MCF 10A (cell line): ENCODE data around the gene FBN3. TPM values are rescaled to one million over a fixed set of nuclear protein-coding genes. Genes with fewer than 3 reads are reported as not detected.

Source experiments
- BruUV-seq: library from RNA; stranded (reverse); fragments of 400-500 nt; replicated peaks from 2 replicates; lab custom pipeline; 2021; lab: Mats Ljungman, UMichigan
- CTCF ChIA-PET: fragments of 300-600 bp; sonication (Branson Sonifier 250); formaldehyde crosslinking; extraction: SDS; loops from one replicate; lab custom pipeline; 2021; ENCODE audit warnings: antibody characterized with exemption, inconsistent platforms; lab: Yijun Ruan, JAX
- POLR2A ChIA-PET: fragments of 300-600, 350-650 bp; sonication (Branson Sonifier 250); formaldehyde crosslinking; extraction: SDS; loops from one replicate; lab custom pipeline; 2020; ENCODE audit warnings: antibody characterized with exemption, inconsistent platforms; lab: Yijun Ruan, JAX
- DNase-seq: peaks from one replicate; pipeline ENCODE4 v3.0.0-alpha.2; 2018; ENCODE audit not compliant: unreplicated experiment
- H3K27ac Mint-ChIP-seq: one replicate; pipeline ENCODE4 v1.8.0; 2022; ENCODE audit warnings: mild to moderate bottlenecking, low read depth, mixed read lengths; ENCODE audit not compliant: unreplicated experiment
- H3K27me3 Mint-ChIP-seq: one replicate; pipeline ENCODE4 v1.8.0; 2022; ENCODE audit warnings: mixed read lengths; ENCODE audit not compliant: insufficient read depth, unreplicated experiment
- H3K36me3 Mint-ChIP-seq: one replicate; pipeline ENCODE4 v1.8.0; 2022; ENCODE audit warnings: mild to moderate bottlenecking, moderate library complexity, mixed read lengths; ENCODE audit not compliant: insufficient read depth, unreplicated experiment
- H3K4me1 Mint-ChIP-seq: one replicate; pipeline ENCODE4 v1.8.0; 2022; ENCODE audit warnings: mixed read lengths; ENCODE audit not compliant: insufficient read depth, unreplicated experiment
- H3K4me3 Mint-ChIP-seq: one replicate; pipeline ENCODE4 v1.8.0; 2022; ENCODE audit warnings: mild to moderate bottlenecking, moderate library complexity, mixed read lengths; ENCODE audit not compliant: unreplicated experiment
- H3K9me3 Mint-ChIP-seq: one replicate; pipeline ENCODE4 v1.8.0; 2022; ENCODE audit warnings: mixed read lengths; ENCODE audit not compliant: unreplicated experiment
- CTCF ChIP-seq: fragments of 200-600 bp; IDR thresholded peaks from one replicate; pipeline ENCODE4 v1.8.0; 2022; ENCODE audit warnings: antibody characterized with exemption, mild to moderate bottlenecking; ENCODE audit not compliant: unreplicated experiment
- intact Hi-C: fragments of 100-400 bp; cut with micrococcal nuclease; formaldehyde crosslinking; loops from 2 replicates; pipeline ENCODE4 v1.14.1; 2022
- total RNA-seq: library from RNA; stranded (reverse); gene quantifications from 2 replicates; pipeline ENCODE4 v1.2.3, GENCODE V29; 2022

FBN3 gene
- total RNA-seq, 1 experiment from 2014 or later: not detected

- no peak for DNase-seq
- Mint-ChIP-seq H3K9me3 (no peaks in the 10 kb centered on the region), H3K4me1 (no peaks in the 10 kb centered on the region), H3K36me3 (peaks cover 5% of the 10 kb centered on the region), H3K27ac (no peak overlapping the region), H3K4me3 (no peak overlapping the region), H3K27me3 (peaks cover 46% of the 10 kb centered on the region)
- ChIA-PET CTCF (interaction anchor here (0.6 to 0.7 kb wide), 2 partner anchors 187 to 223 kb away, joined by 3 to 6 read pairs; no protein-coding TSS in a partner anchor), POLR2A (no interaction called here)
- BruUV-seq: no TSS peak
- intact Hi-C loops: no loop called here
- no peak for TF ChIP-seq CTCF
These were observed 17.9 kb downstream of the FBN3 start for GRCh38 chr19:8131517-8131916.

- Mint-ChIP-seq H3K4me3 (no peak overlapping the region), H3K27me3 (peaks cover 46% of the 10 kb centered on the region), H3K36me3 (peaks cover 5% of the 10 kb centered on the region), H3K27ac (no peak overlapping the region), H3K4me1 (no peaks in the 10 kb centered on the region), H3K9me3 (no peaks in the 10 kb centered on the region)
- BruUV-seq: no TSS peak
- no peak for TF ChIP-seq CTCF
- ChIA-PET POLR2A (no interaction called here), CTCF (interaction anchor here (0.6 kb wide), 1 partner anchor 120 kb away, joined by 3 read pairs; no protein-coding TSS in a partner anchor)
- DNase-seq: no peak
- intact Hi-C loops: no loop called here
These were observed 20.3 kb downstream of the FBN3 start for GRCh38 chr19:8129061-8129618.

- no peak for TF ChIP-seq CTCF
- CTCF ChIA-PET: no interaction called here
- Mint-ChIP-seq H3K4me1 (no peaks in the 10 kb centered on the region), H3K27me3 (peaks cover 46% of the 10 kb centered on the region), H3K36me3 (peaks cover 5% of the 10 kb centered on the region), H3K9me3 (no peaks in the 10 kb centered on the region), H3K27ac (no peak overlapping the region), H3K4me3 (no peak overlapping the region)
- intact Hi-C loops: no loop called here
- POLR2A ChIA-PET: no interaction called here
- DNase-seq: no peak
- BruUV-seq: no TSS peak
These were observed 20.8 kb downstream of the FBN3 start for GRCh38 chr19:8128551-8128950.

- BruUV-seq: no TSS peak
- Mint-ChIP-seq H3K4me1 (no peaks in the 10 kb centered on the region), H3K9me3 (no peaks in the 10 kb centered on the region), H3K27me3 (peaks cover 45% of the 10 kb centered on the region), H3K36me3 (no peaks in the 10 kb centered on the region), H3K27ac (no peak overlapping the region), H3K4me3 (no peak overlapping the region)
- ChIA-PET POLR2A (no interaction called here), CTCF (no interaction called here)
- no peak for DNase-seq
- no peak for TF ChIP-seq CTCF
- intact Hi-C loops: no loop called here
These were observed 22.1 kb downstream of the FBN3 start for GRCh38 chr19:8127311-8127710.
